ENCODE measurements around the gene NMT1.

The NMT1 gene

GRCh38 chr17:45060797-45061605 is at the start of gene NMT1:
NMT1 (plus strand) TSS chr17:45061317; CDS start chr17:45061330, 13 bp downstream.
- DNase-seq (ENCODE audit: low spot score) = peak; percentile 100

DNA sequence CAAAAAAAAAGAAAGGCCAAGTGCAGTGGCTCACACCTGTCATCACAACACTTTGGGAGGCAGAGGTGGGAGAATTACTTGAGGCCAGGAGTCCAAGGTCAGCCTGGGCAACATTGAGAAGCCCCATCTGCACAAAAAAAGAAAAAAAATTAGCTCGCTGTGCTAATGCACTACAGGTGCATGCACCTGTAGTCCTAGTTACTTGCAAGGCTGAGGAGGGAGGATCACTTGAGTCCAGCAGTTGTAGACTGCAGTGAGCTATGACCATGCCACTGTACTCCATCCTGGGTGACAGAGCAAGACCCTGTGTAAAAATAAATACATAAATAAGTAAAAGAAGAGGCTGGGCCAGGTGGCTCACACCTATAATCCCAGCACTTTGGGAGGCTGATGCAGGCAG is 49.4 kb upstream of the NMT1 start:
- DNase-seq (ENCODE audit: low spot score) = no peak

- no peak for DNase-seq (ENCODE audit: low spot score)
Observed at GRCh38 chr17:45013021-45013997, 47.8 kb upstream of the NMT1 start.

- DNase-seq (ENCODE audit: low spot score) = no peak
Observed at GRCh38 chr17:45016237-45016636, 44.9 kb upstream of the NMT1 start.

DNA sequence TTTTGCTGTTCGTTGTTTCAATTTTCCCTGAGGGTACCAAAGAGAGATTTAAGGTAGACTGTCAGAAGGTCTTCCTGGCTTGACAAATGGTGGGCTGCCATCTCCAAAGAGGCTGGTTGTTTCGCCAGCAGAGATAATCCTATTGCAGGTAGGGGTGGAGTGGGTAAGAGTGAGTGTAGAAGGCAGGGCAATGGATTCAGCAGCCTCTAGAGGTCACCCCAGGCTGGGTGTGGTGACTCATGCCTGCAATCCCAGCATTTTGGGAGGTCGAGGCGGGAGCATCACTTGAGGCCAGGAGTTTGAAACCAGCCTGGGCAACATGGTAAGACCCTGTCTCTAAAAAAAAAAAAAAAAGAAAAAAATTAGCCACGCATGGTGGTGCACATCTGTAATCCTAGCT is 44.3 kb upstream of the NMT1 start:
- DNase-seq (ENCODE audit: low spot score) = no peak

DNA sequence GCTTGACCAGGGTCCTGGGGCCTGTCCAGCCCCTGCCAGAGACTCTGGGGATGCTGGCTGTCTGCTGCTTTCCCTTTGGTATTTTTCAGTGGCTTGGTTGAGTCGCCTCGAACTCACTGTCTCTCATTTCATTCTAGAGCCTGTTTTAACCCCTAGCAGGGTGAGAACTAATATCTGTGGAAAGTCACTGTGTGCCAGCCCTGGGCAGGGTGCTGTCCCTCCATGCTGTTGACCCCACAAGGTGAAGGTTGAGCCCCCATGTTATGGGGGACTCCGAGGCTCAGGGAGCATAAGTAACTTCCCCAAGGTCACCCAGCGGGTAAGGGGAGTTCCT is 42.6 kb upstream of the NMT1 start:
- DNase-seq (ENCODE audit: low spot score) = no peak

DNA sequence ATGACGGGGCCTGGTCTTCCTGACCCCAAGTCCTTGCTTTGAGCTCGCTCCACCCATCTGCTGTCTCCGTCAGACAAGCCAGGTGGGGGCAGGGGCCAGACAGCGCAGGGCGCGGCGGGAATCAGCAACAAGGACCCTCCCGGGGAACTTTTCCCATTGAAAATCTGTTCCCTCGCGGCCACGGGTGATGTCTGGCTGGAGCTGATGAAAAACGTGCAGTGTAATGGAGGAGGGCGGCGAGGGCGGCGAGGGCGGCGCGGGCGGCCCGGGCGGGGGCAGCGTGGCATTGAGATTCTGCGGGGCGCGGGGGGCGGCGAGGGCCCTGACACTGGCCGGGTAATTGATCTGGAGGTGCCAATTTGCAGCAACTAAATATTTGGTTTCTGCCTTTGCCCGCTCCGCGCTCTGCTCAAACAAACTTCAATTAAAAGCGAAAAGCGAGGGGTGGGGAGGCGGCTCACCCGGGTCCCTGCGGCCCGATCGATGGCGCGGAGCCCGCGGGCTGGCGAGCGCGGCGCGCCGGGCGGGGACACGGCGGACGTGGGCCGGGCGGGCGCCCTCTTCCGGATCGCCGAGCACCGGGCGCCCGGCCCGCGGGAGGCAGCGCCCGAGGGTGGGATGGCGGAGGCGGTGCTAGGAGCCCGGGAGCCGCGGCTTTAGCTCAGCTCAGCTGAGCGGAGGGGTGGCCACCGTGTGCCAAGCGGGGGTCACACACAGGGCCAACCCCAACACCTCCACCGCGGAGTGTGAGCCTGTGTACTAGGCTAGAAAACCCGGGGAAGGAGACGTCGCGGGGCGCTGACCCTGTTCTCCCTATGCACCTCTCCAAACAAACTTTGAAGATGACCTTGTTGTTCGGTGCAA is 42.0 kb upstream of the NMT1 start:
- peak; percentile 23 for DNase-seq (ENCODE audit: low spot score)

DNA sequence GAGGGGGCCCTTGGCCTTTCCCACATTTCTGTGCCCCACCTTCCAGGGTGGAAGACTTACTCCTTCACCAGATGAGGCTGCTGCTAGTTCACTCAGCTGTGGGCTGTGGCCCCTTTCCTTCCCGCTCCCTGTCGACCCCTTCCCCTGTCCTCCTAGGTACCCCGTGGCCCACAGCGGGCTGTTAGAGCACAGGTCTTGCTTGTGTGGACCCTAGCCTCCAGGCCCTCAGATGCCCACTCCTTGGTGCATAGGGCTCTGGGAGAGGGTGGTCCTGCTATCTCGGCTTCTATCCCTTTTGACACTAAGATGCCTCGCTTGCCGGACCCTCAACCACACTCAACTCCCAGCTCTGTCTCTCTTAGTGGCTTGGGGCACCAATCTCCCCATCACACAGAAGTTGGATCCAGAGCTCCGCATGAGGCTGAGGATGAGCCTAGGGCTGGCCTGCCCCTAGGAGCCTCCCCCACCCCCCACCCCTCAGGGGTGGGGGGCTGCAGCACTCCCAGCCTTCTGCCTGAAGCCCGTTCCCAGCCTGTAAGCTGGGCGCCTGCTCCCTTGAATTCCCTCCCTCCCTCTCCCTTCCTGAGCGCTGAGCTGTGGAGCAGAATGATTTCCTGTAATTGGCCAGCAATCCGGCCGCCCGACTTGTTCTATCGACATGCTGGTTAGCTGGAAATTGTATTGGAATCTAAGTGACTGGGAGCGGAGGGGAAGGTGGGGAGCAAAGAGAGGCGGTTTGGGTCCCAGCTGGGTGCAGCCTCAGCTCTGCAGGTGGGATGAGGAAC is 40.6 kb upstream of the NMT1 start:
- no peak for DNase-seq (ENCODE audit: low spot score)

DNA sequence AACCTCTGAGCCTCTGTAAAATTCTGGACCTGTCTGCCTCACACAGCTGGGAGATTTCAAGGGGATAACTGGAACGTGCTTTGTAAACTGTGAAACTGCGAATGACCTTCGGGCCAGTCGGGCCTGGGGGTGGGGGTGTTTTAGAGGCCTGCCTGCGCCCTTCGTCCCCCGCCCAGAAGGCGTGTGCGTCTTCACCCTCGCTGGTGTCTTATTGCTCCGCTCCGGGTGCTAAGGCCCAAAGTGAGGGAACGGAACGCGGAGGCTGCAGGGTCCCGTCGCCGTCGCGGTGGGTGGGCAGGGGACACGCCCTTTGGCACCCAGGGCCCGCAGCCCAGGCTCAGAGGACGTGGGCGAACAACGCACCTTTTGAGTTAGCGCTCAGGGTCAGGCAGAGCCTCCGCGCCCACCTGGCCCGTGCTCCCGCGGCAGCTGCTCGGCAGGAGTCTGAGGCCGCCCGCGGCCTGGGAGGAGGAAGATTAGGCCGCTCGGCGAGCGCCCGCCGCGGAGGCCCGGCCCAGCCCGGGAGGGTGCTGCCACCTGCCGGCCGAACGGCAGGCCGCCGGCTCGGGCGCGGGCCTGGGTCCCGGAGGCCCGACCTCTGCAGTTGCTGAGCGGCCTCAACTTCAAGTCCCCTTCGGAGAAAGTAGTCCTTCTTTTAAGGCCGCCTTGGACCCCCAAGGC is 39.4 kb upstream of the NMT1 start:
- peak; percentile 51 for DNase-seq (ENCODE audit: low spot score)

DNA sequence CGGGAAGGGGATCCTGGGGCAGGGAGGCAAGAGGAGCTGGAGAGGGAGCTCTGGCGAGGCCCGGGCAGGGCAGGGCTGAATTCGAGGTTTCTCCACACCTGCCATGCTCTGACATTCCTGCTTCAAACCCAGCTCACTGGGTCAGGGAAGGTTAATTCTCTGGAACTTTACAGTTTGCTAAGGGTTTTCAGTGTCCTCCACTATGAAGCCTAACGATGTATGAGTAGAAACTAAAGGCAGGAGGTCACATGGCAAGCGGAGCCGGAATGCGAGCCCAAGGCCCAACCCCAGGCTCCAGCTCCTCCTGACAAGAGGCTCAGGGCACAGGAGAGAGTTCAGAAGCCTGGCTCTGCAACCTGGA is 38.8 kb upstream of the NMT1 start:
- DNase-seq (ENCODE audit: low spot score) = no peak

GRCh38 chr17:45022655-45023339 is 38.3 kb upstream of the NMT1 start:
- no peak for DNase-seq (ENCODE audit: low spot score)

DNA sequence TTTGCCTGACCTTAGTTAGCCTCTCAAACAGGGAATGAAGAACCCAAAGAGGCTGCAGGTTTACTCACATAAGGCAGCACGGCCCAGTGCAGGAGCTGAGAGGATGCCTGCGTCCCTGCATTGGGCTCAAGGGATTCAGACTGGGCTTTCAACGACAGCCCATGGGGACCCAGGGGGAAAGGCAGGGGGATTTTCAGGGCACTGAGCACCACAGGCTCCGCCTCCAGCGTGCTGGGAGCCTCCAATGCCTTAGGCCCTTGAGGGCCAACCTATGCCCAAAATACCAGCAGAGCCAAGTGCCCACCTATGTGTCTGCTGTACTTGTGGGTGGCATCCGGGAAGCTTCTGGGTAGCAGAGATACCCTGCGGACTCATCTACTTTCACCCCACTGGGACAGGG is 32.0 kb upstream of the NMT1 start:
- no peak for DNase-seq (ENCODE audit: low spot score)

DNA sequence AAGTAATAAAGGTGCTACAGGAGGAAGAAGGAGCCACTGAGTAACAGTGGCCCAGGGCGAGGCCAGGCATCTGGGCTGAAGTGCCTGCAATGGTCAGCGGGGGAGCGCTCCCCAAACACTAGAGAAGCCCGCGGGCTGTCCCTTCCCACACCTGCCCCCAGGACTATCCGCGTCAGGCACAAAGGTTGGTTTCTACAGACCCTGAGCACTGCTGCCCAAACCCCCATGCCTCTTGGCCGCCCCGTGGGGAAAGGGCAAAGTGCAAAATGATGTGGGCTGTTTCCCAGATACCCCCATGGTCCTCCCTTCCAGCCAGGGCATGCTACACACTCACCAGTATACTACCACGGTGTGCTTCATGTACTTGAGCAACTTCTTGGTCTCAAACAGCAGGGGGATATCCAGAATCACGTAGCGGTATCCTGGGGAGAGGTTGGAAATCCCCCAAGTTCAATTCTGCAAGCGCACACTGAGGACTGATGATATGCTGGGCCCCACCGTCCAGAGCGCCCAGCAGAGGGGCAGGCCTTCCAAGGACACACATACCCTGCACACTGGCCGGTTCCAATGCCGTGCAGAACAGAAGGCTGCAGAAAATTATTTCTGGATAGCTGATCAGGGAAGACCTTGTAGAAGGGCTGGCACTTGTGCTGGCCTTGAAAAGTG is 31.2 kb upstream of the NMT1 start:
- no peak for DNase-seq (ENCODE audit: low spot score)

DNA sequence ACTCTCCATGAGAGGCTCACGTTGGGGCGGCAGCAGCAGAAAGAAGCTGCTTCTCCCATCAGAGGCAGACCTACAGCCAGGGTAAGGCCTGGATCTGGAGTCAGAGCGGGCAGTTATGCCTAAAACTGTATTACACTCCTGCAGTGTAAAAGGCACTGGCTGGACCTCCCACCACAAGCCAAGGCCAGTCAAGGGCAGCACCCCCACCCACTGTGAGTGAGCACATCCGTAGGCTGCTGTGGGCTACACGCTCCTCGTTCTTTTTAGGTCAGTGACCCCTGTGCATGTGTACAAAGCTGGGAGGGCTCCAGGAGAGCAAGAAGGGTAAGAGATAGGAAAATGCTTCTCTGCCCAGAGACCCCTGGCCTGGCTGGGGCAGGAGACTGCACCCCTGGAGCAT is 30.4 kb upstream of the NMT1 start:
- no peak for DNase-seq (ENCODE audit: low spot score)

DNA sequence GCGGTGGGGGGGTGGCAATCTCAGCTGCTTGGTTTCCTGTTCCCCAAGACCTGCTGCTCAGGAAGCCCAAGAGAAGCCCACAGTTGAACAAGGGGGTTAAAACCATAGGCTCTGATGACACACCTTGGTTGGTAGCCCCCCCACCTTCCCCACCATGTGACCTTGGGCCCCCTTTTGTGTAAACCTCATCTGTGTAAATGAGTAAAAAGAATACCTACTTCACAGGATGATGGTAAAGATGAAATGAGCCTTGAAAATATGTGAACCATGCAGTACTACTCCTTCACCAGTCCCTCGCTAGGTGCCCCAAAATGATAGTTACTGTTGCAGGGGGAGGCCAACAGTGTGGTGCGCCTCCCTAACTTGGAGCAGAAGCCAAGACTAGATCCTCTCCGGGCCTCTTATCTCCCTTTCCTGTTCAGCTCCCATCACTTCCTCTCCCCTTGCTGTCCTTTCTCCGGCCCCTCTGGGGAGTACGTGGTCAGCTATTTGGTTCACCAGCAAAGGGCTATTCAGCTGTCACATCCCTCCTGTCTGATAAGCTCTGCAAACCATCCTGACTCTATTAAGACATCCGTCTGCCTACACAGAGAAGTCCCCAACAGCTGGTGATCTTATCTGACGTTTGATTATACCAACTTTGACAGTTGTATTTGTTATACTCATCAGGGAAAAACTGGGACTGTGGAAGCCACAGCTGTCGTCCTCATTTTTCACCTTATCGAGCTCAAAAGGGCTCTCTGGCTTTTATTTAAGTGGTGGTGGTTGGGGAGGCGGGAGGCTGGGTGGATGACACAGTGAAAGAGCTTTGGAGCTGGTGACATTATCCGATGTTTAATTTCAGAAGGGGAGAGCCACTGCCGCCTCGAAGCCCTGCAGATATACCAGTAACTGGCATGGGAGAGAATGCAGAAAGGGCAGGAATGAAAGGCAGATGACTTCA is 29.6 kb upstream of the NMT1 start:
- DNase-seq (ENCODE audit: low spot score) = no peak

DNA sequence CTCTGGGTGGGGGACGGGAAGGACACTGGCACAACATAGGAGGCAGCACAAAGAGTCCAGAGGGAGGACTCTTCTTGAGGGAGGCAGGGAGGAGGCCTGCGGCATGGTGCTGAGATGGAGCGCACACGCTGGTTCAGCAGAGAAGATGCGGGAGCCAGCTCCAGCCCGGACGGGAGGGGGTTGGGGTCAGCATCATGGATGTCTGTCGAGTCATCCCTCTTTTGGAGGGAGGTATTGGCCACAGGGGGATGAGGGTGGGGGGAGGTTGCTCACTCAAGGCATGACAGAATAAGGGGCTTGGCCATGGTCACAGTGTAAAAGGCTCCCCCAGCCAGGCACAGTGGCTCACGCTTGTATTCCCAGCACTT is 29.0 kb upstream of the NMT1 start:
- DNase-seq (ENCODE audit: low spot score) = no peak

- DNase-seq (ENCODE audit: low spot score) = no peak
Observed at GRCh38 chr17:45034599-45034998, 26.5 kb upstream of the NMT1 start.

DNA sequence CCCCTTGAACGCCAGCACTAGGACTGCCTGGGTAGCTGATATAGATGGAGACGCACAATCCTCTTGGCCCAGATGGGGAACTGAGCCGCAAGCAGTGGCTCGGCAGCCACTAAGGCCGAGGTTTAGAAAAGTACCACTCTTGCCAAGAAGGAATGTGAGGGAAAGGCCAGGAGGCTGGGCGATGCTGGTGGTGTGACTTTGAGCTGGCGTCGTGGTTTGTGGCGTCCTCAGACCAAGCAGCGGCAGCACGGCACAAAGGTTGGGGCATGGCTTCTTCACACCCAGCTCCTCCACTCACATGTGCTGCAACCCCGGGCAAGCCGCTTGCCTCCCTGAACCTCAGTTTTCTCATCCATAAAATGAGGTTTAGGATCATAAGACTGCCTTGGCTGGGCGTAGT is 25.3 kb upstream of the NMT1 start:
- no peak for DNase-seq (ENCODE audit: low spot score)

- no peak for DNase-seq (ENCODE audit: low spot score)
Observed at GRCh38 chr17:45036691-45037090, 24.4 kb upstream of the NMT1 start.

Measured in activated CD4-positive, alpha-beta T cell treated with anti-CD3 and anti-CD28 coated beads, Interleukin-2, Interleukin-4, amounts not matched to agents 100 ng/mL and 50 ng/mL, durations not matched to agents 16 hours and 8 hours (primary cell).